H1 (cell line): Measurements from ENCODE around the gene ARTN. TPM values are rescaled to one million over a fixed set of nuclear protein-coding genes. Genes with fewer than 3 reads are reported as not detected.

Source experiments
- CTCF ChIA-PET: fragments of 300-600 bp; sonication (Branson Sonifier 250); formaldehyde crosslinking; loops from one replicate; lab custom pipeline; 2021; ENCODE audit not compliant: partially characterized antibody; lab: Charles Lee
- POLR2A ChIA-PET: fragments of 300-600 bp; sonication (Branson Sonifier 250); formaldehyde crosslinking; loops from one replicate; lab custom pipeline; 2021; ENCODE audit warnings: inconsistent platforms; ENCODE audit not compliant: partially characterized antibody; lab: Charles Lee
- DNase-seq, 2 experiments: peaks; one replicate each; pipeline versions ENCODE4 v3.0.0 to v3.0.0-alpha.2; 2010 to 2022; ENCODE audit warnings: low spot score in 2 of 2, low read depth in 1 of 2, mixed read lengths in 1 of 2
- FAIRE-seq: peaks from 2 replicates; lab custom pipeline; 2011; peaks lifted over from hg19 to GRCh38; lab: Jason Lieb, UNC
- H2AFZ ChIP-seq: 2 replicates; pipeline ENCODE4 v1.8.1; 2012; ENCODE audit warnings: low read length, inconsistent platforms
- H2AK5ac ChIP-seq: 2 replicates; pipeline ENCODE4 v1.6.1; 2013; ENCODE audit warnings: low read depth, low read length
- H2BK120ac ChIP-seq: replicated peaks from 2 replicates; pipeline ENCODE3; 2013; ENCODE audit warnings: low read depth, low read length, inconsistent platforms
- H2BK12ac ChIP-seq: 2 replicates; pipeline ENCODE4 v1.6.1; 2013; ENCODE audit warnings: low read depth, low read length
- H2BK15ac ChIP-seq: 2 replicates; pipeline ENCODE4 v1.6.1; 2013; ENCODE audit warnings: low read length
- H2BK20ac ChIP-seq: 2 replicates; pipeline ENCODE4 v1.6.1; 2013; ENCODE audit warnings: low read length
- H2BK5ac ChIP-seq: 2 replicates; pipeline ENCODE4 v1.6.1; 2013; ENCODE audit warnings: low read depth, low read length
- H3K14ac ChIP-seq: 2 replicates; pipeline ENCODE4 v1.6.1; 2013; ENCODE audit warnings: inconsistent platforms; ENCODE audit not compliant: insufficient read length
- H3K18ac ChIP-seq: 2 replicates; pipeline ENCODE4 v1.6.1; 2013; ENCODE audit warnings: low read length; ENCODE audit errors: extremely low read depth
- H3K23ac ChIP-seq: 2 replicates; pipeline ENCODE4 v1.6.1; 2013; ENCODE audit warnings: inconsistent platforms; ENCODE audit not compliant: insufficient read length
- H3K23me2 ChIP-seq: 2 replicates; pipeline ENCODE4 v1.6.1; 2013; ENCODE audit warnings: low read depth, low read length
- H3K27ac ChIP-seq: 2 replicates; pipeline ENCODE4 v1.6.1; 2011; ENCODE audit warnings: low read depth, low read length, inconsistent platforms
- H3K27me3 ChIP-seq, 4 experiments: replicated peaks in 1 of 4; 1 replicate in 1 of 4; 2 replicates in 3 of 4; pipeline versions ENCODE4 v1.6.1 to v1.8.1; 2011 to 2013; ENCODE audit warnings: low read length in 3 of 4, mild to moderate bottlenecking in 3 of 4, inconsistent platforms in 2 of 4, mixed read lengths in 2 of 4, moderate library complexity in 1 of 4; ENCODE audit not compliant: control insufficient read depth in 3 of 4, insufficient read depth in 3 of 4; ENCODE audit errors: extremely low read depth in 1 of 4
- H3K36me3 ChIP-seq, 4 experiments: 2 replicates each; pipeline versions ENCODE4 v1.6.1 to v1.8.1; 2011 to 2013; ENCODE audit warnings: mild to moderate bottlenecking in 4 of 4, low read length in 3 of 4, moderate library complexity in 2 of 4, control low read depth in 1 of 4, inconsistent platforms in 1 of 4; ENCODE audit not compliant: insufficient read depth in 4 of 4, control insufficient read depth in 2 of 4
- H3K4ac ChIP-seq: replicated peaks from 2 replicates; pipeline ENCODE3; 2013; ENCODE audit warnings: low read length, low read depth, mixed read lengths, inconsistent platforms; ENCODE audit not compliant: insufficient read length
- H3K4me1 ChIP-seq, 4 experiments: replicated peaks in 1 of 4; 1 replicate in 1 of 4; 2 replicates in 3 of 4; pipeline versions ENCODE4 v1.6.1 to v1.8.1; 2011 to 2013; ENCODE audit warnings: low read length in 3 of 4, inconsistent platforms in 2 of 4, mixed read lengths in 1 of 4; ENCODE audit not compliant: insufficient read depth in 4 of 4, control insufficient read depth in 3 of 4
- H3K4me2 ChIP-seq, 2 experiments: 2 replicates each; pipeline versions ENCODE4 v1.6.1 to v1.8.1; 2011 to 2013; ENCODE audit warnings: low read depth in 2 of 2, low read length in 2 of 2, control low read depth in 1 of 2, inconsistent platforms in 1 of 2, mild to moderate bottlenecking in 1 of 2; ENCODE audit not compliant: insufficient read depth in 1 of 2
- H3K4me3 ChIP-seq, 4 experiments: fragments of 200-600, 300-600 bp in 1 of 4; sonication (generic), shearing (Covaris generic), sonication (Bioruptor Twin) in 1 of 4; 2 replicates each; pipeline versions ENCODE4 v1.5.1 to v1.8.1; 2011 to 2016; ENCODE audit warnings: low read length in 4 of 4, low read depth in 3 of 4, control low read depth in 2 of 4, inconsistent platforms in 2 of 4, mild to moderate bottlenecking in 2 of 4, mixed read lengths in 1 of 4, moderate library complexity in 1 of 4; ENCODE audit not compliant: insufficient read depth in 2 of 4; ENCODE audit errors: extremely low read depth in 1 of 4
- H3K56ac ChIP-seq: replicated peaks from 2 replicates; pipeline ENCODE3; 2013; ENCODE audit warnings: low read depth, mild to moderate bottlenecking, mixed read lengths, low read length, inconsistent platforms; ENCODE audit not compliant: insufficient read length
- H3K79me1 ChIP-seq: 2 replicates; pipeline ENCODE4 v1.6.1; 2013; ENCODE audit warnings: low read depth, low read length, control low read depth
- H3K79me2 ChIP-seq, 2 experiments: 2 replicates each; pipeline versions ENCODE4 v1.6.1 to v1.8.1; 2012 to 2013; ENCODE audit warnings: low read length in 2 of 2, mild to moderate bottlenecking in 2 of 2, inconsistent platforms in 1 of 2; ENCODE audit not compliant: insufficient read depth in 2 of 2, control insufficient read depth in 1 of 2
- H3K9ac ChIP-seq, 4 experiments: replicated peaks in 1 of 4; 1 replicate in 1 of 4; 2 replicates in 3 of 4; pipeline versions ENCODE4 v1.6.1 to v1.8.1; 2011 to 2013; ENCODE audit warnings: low read depth in 3 of 4, low read length in 3 of 4, control low read depth in 2 of 4, mild to moderate bottlenecking in 2 of 4, moderate library complexity in 2 of 4, inconsistent platforms in 1 of 4; ENCODE audit errors: extremely low read depth in 1 of 4
- H3K9me3 ChIP-seq, 2 experiments: 2 replicates each; pipeline versions ENCODE4 v1.6.1 to v1.8.1; 2012 to 2013; ENCODE audit warnings: mild to moderate bottlenecking in 2 of 2, moderate library complexity in 2 of 2, control low read depth in 1 of 2, inconsistent platforms in 1 of 2, low read depth in 1 of 2, low read length in 1 of 2, mixed read lengths in 1 of 2; ENCODE audit not compliant: insufficient read depth in 2 of 2
- H4K20me1 ChIP-seq, 2 experiments: replicated peaks in 1 of 2; 2 replicates each; pipeline versions ENCODE3 to v1.8.1; 2011 to 2013; ENCODE audit warnings: inconsistent platforms in 2 of 2, low read length in 2 of 2, mild to moderate bottlenecking in 1 of 2; ENCODE audit not compliant: insufficient read depth in 2 of 2, control insufficient read depth in 1 of 2
- H4K5ac ChIP-seq: 2 replicates; pipeline ENCODE4 v1.6.1; 2013; ENCODE audit warnings: low read length, low read depth, mixed read lengths, inconsistent platforms; ENCODE audit not compliant: insufficient read length
- H4K8ac ChIP-seq: 2 replicates; pipeline ENCODE4 v1.8.0; 2013; ENCODE audit warnings: mild to moderate bottlenecking, moderate library complexity, low read length, inconsistent platforms; ENCODE audit not compliant: insufficient read depth; ENCODE audit errors: extremely low read depth
- H4K91ac ChIP-seq: replicated peaks from 2 replicates; pipeline ENCODE3; 2013; ENCODE audit warnings: low read length, mixed read lengths, inconsistent platforms; ENCODE audit not compliant: insufficient read length
- BCL11A ChIP-seq, 2 experiments: IDR thresholded peaks; one replicate each; pipeline ENCODE4 v1.6.1; 2011; ENCODE audit warnings: low read depth in 2 of 2, low read length in 2 of 2, mild to moderate bottlenecking in 2 of 2
- CTBP2 ChIP-seq: IDR thresholded peaks from 2 replicates; pipeline ENCODE4 v1.7.0; 2011; ENCODE audit warnings: borderline replicate concordance, mild to moderate bottlenecking, moderate library complexity, mixed read lengths, low read length; ENCODE audit not compliant: insufficient read depth, insufficient read length
- HDAC2 ChIP-seq, 2 experiments: fragments of 300-600 bp in 1 of 2; sonication (generic) in 1 of 2; IDR thresholded peaks; 2 replicates each; pipeline ENCODE4 v1.6.1; 2011 to 2012; ENCODE audit warnings: low read depth in 2 of 2, low read length in 2 of 2, mild to moderate bottlenecking in 2 of 2, moderate library complexity in 2 of 2, borderline replicate concordance in 1 of 2, inconsistent platforms in 1 of 2
- NANOG ChIP-seq: IDR thresholded peaks from 2 replicates; pipeline ENCODE4 v1.6.1; 2011; ENCODE audit warnings: low read length, low read depth, mild to moderate bottlenecking, inconsistent platforms; ENCODE audit not compliant: insufficient read depth, poor library complexity, severe bottlenecking
- RBBP5 ChIP-seq: IDR thresholded peaks from 2 replicates; pipeline ENCODE4 v1.7.1; 2012; ENCODE audit warnings: low read depth, mild to moderate bottlenecking, inconsistent platforms, low read length, moderate library complexity, borderline replicate concordance
- TAF1 ChIP-seq: IDR thresholded peaks from 2 replicates; pipeline ENCODE4 v1.6.1; 2011; ENCODE audit warnings: mild to moderate bottlenecking, low read depth, low read length
- TAF7 ChIP-seq: optimal IDR thresholded peaks from 2 replicates; pipeline ENCODE3; 2011; ENCODE audit warnings: low read depth, mild to moderate bottlenecking, inconsistent platforms, low read length, moderate library complexity, borderline replicate concordance
- TBP ChIP-seq: IDR thresholded peaks from 2 replicates; pipeline ENCODE4 v1.6.1; 2011; ENCODE audit warnings: low read depth, low read length, improper control_type of control experiment
- TCF12 ChIP-seq: IDR thresholded peaks from 2 replicates; pipeline ENCODE4 v1.6.1; 2011; ENCODE audit warnings: low read depth, mild to moderate bottlenecking, low read length
- WGBS, 2 experiments: shearing (Covaris generic) in 1 of 2; methylation state at CpG; one replicate each; pipeline versions ENCODE4 v1.1.6 to v1.1.7; 2013 to 2015; ENCODE audit warnings: low lambda C conversion rate in 2 of 2, mixed read lengths in 2 of 2, inconsistent platforms in 1 of 2, low coverage in 1 of 2, missing lambda C conversion rate in 1 of 2; ENCODE audit not compliant: insufficient replicate concordance in 2 of 2, insufficient coverage in 1 of 2, insufficient read length in 1 of 2; ENCODE audit errors: extremely low coverage in 1 of 2, missing lambda C conversion rate in 1 of 2; 5-methylcytosine and 5-hydroxymethylcytosine counted together
- polyA plus RNA-seq, 7 experiments: library from polyadenylated mRNA; depleted of rRNA in 3 of 7; stranded (reverse) in 5 of 7; unstranded in 2 of 7; fragments of >200 nt in 5 of 7; fragments of 200-250 nt in 2 of 7; gene quantifications; 1 replicate in 5 of 7; 2 replicates in 1 of 7; 4 replicates in 1 of 7; pipeline versions ENCODE4 v1.2.1 to v1.2.3, GENCODE V29; 2011 to 2013; ENCODE audit warnings: missing spikeins in 2 of 7, mixed read lengths in 2 of 7
- total RNA-seq: library from RNA; stranded (reverse); fragmentation: NEBNext Ultra II Directional; extraction: Animal tissue kit (Norgen Biotek cat#: 25700); gene quantifications from 2 replicates; pipeline ENCODE4 v1.2.1, GENCODE V29; 2021
- TF ChIP-seq, protein P1 (sequence below): IDR thresholded peaks from 2 replicates; pipeline ENCODE4 v1.6.1; 2011; ENCODE audit warnings: low read length, improper control_type of control experiment
- TF ChIP-seq, protein P2 (sequence below): IDR thresholded peaks from 2 replicates; pipeline ENCODE4 v1.6.1; 2012; ENCODE audit warnings: inconsistent platforms

ARTN gene
- total and polyA plus RNA-seq, 2 of the 8 experiments (the other 6 are each of a cell fraction or from before 2014, with no cell fraction given): 13.5 to 22.7 TPM

DNA sequence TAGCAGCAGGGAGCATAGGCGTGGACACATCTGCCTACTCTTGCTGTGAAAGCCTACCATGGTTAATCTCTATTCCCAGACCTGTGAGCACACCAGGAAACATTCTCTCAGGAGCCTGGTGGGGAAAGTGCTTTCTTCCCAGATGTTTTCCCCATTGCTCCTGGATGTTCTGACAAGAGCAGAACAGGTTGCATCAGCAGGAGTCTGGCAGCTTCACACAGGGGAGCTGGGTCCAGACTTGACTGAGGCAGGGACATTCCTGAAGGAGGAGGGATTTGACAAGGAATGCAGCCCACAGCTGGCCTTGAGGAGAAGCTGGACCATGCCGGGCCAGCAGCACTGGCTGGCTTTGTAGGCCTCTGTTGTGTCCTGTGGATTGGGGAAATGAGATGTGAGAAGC, 21.0 kb upstream of the ARTN start:
- no peak overlapping the region for H2BK15ac ChIP-seq
- no peak overlapping the region for H4K8ac ChIP-seq
- no peak overlapping the region for H3K4ac ChIP-seq
- H2BK5ac ChIP-seq: peak overlapping the region; percentile 73; the same call in 1 of the 2 replicates
- no peaks in the 10 kb centered on the region for H3K27me3 ChIP-seq
- H3K9ac ChIP-seq: no peak overlapping the region
- DNase-seq (no peak), FAIRE-seq (peak; percentile 80)
- peak overlapping the region; percentile 64 for H2BK12ac ChIP-seq
- H4K20me1 ChIP-seq: no peaks in the 10 kb centered on the region
- H3K18ac ChIP-seq: peak overlapping the region; percentile 86
- no peak overlapping the region for H3K14ac ChIP-seq
- H3K4me3 ChIP-seq: no peak overlapping the region
- ChIA-PET CTCF (interaction anchor here (0.7 to 11.2 kb wide), 10 partner anchors 9 to 153 kb away, joined by 3 to 126 read pairs (median 6); partner anchors contain the start of gene ARTN), POLR2A (interaction anchor here (0.6 to 3.3 kb wide), 9 partner anchors 10 to 147 kb away, joined by 3 to 15 read pairs (median 3); partner anchors contain the start of gene ARTN)
- H2BK20ac ChIP-seq: peak overlapping the region; percentile 36; the same call in 1 of the 2 replicates
- H3K9me3 ChIP-seq: no peaks in the 10 kb centered on the region
- H2AK5ac ChIP-seq: no peak overlapping the region
- peak overlapping the region in 1 of 2 experiments; percentile 6; a peak in 2 of 4 replicates for H3K4me2 ChIP-seq
- no peak overlapping the region for H2BK120ac ChIP-seq
- no peak overlapping the region for H3K27ac ChIP-seq
- H3K4me1 ChIP-seq: peaks cover 3 to 21% (median 7%) of the 10 kb centered on the region in 4 experiments
- H3K79me2 ChIP-seq: no peaks in the 10 kb centered on the region
- no peak overlapping the region for H3K56ac ChIP-seq
- no peak overlapping the region for H4K91ac ChIP-seq
- H3K23ac ChIP-seq: no peak overlapping the region
- H3K36me3 ChIP-seq: no peaks in the 10 kb centered on the region
- 72% methylated on average over 2 of the region's 2 CpGs; no CpG with 5 or more reads in 1 of the 2 experiments for WGBS, 2 experiments
- H2AFZ ChIP-seq: no peak overlapping the region
- no peaks in the 10 kb centered on the region for H3K79me1 ChIP-seq
- no peaks in the 10 kb centered on the region for H3K23me2 ChIP-seq
- no peak overlapping the region for H4K5ac ChIP-seq
- TF ChIP-seq TCF12 (peak; percentile 71; the same call in 1 of the 2 replicates), RBBP5 (no peak), TAF7 (no peak), TAF1 (no peak), HDAC2 (IDR thresholded peaks at IDR 0.05; ENCODE audit: borderline replicate concordance in 1 of 2, low read depth in 2 of 2, low read length in 2 of 2) (peak; percentile 46 to 82; a peak in 1 of 4 replicates), NANOG (no peak), CTBP2 (peak; percentile 81), BCL11A (IDR thresholded peaks at IDR 0.05; ENCODE audit: low read depth in 2 of 2, low read length in 2 of 2) (no peak), TBP (no peak)
- TF ChIP-seq, protein P1, sequence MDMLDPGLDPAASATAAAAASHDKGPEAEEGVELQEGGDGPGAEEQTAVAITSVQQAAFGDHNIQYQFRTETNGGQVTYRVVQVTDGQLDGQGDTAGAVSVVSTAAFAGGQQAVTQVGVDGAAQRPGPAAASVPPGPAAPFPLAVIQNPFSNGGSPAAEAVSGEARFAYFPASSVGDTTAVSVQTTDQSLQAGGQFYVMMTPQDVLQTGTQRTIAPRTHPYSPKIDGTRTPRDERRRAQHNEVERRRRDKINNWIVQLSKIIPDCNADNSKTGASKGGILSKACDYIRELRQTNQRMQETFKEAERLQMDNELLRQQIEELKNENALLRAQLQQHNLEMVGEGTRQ: no peak
- TF ChIP-seq, protein P2, sequence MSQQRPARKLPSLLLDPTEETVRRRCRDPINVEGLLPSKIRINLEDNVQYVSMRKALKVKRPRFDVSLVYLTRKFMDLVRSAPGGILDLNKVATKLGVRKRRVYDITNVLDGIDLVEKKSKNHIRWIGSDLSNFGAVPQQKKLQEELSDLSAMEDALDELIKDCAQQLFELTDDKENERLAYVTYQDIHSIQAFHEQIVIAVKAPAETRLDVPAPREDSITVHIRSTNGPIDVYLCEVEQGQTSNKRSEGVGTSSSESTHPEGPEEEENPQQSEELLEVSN: no peak
